HG03095 (cell line): Measurements from ENCODE around the gene EVL.

Experiments used
- ATAC-seq: cut with Tn5 transposase; IDR thresholded peaks from one replicate; pipeline ENCODE4 v1.9.1; 2021; ENCODE audit warnings: moderate library complexity; ENCODE audit not compliant: unreplicated experiment

The EVL gene

GRCh38 chr14:100064335-100065092, 708 bp upstream of the EVL start:
- peak; percentile 9 for ATAC-seq

GRCh38 chr14:100065942-100066574, 836 bp downstream of the EVL start:
- peak; percentile 32 for ATAC-seq

GRCh38 chr14:100066962-100067361, 1.7 kb downstream of the EVL start:
- ATAC-seq: no peak

DNA sequence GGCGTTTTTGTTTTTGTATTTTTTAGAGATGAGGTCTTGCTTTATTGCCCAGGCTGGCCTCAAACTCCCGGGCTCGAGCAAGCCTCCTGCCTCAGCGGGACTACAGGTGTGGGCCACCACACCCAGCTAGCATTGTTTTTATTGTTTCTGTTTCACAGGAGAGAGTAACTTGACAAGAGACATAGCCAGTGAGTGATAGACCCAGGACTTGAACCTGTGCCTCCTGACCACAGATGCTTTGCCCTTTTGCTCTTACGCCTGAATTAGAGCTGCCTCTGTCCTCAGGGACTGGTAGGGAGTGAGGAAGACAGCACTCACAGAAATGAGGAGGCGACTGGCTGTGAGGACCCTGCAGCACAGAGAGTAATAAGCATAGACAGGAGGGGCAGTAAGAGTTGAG, 2.3 kb downstream of the EVL start:
- ATAC-seq: no peak

DNA sequence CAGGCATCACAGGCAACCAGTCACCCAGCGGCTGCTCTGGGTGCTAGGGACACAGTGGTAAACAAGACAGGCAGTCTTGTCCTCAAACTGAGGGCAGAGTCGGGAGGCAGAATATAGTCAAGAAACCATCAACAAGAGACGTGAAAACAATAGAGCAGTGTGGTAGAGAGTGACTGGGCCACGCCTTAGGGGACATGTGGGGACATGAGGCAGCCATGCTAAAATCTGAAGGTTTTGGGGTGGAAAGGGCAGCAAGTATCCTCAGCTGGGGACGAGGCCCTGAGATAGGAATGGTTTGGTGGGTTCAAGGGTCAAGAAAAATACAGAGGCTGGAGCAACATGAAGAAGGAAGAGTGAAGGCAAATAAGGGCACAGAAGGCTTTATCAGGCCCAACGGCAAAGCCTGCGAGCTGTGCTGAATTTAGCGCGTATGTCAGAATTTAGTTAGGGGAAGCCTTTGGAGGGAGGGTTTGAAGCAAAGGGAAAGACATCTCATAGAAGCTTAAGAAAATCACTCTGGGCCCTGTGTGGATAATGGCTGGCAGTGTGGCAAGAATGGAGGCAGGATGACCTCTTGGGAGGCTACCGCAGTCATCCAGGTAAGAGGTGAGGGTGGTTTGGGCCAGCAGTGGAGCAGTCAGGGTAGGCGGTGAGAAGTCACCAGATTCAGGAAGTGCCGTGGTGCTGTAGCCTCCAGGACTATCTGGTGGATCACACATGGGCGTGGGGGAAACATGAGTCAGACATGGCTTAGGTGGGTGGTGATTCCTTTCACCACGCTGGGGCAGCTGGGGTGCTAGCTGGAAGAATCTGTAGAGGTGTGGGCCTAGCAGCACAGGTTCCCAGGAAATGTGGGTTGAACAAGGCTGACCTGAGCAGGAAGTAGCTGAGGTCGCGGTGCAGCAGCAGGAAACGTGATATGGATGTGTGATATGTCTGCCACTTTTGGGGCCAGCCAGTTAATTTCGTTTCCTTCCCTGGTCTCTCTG, 3.0 kb downstream of the EVL start:
- ATAC-seq: peak; percentile 30

GRCh38 chr14:100069161-100069800, 4.1 kb downstream of the EVL start:
- ATAC-seq: no peak

DNA sequence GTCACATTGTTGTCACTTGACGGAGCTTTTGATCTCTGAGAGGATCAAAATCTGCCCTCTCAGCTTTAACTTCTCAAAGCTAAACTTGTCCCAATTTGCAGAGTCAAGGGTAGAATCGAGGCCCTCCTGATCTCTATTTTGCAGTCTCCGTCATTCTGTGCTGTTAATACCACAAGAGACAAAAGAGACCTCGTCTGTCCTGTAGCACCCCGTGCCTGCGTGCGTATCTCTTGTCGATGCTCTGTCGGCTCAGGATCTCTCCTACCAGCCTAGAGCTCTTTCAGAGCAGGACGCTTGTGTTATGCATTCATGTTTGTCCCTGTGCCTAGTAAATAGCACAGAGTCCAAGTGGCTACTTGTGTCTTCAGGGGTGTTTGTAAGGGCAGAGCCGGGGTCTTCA, 5.1 kb downstream of the EVL start:
- no peak for ATAC-seq

- no peak for ATAC-seq
Observed at GRCh38 chr14:100071545-100071944, 6.3 kb downstream of the EVL start.

GRCh38 chr14:100072783-100073346, 7.6 kb downstream of the EVL start:
- no peak for ATAC-seq

GRCh38 chr14:100073576-100074430, 8.6 kb downstream of the EVL start:
- ATAC-seq: no peak

- ATAC-seq: no peak
Observed at GRCh38 chr14:100074431-100075100, 9.3 kb downstream of the EVL start.

- ATAC-seq: no peak
Observed at GRCh38 chr14:100075681-100076080, 10.5 kb downstream of the EVL start.

DNA sequence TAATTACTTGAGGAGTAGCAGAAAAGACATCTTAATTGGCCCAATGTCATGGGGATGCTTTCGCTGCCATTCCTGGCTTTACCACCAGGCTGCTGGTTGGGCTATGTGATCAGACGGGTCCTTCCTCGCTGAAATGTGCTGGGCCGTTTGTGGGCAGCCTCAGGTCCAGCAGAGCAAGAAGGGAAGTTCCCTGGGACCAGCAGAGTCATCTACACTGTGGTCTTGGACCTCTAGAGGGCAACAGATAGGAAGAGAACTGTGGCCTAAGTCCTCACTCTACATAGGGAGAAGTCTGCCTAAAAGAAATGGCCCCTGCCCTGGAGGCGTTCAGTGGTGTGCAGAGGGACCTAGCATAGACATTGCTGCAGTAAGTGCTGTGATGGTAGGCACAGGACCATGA, 10.9 kb downstream of the EVL start:
- peak; percentile 41 for ATAC-seq

- ATAC-seq: no peak
Observed at GRCh38 chr14:100076606-100077005, 11.4 kb downstream of the EVL start.

DNA sequence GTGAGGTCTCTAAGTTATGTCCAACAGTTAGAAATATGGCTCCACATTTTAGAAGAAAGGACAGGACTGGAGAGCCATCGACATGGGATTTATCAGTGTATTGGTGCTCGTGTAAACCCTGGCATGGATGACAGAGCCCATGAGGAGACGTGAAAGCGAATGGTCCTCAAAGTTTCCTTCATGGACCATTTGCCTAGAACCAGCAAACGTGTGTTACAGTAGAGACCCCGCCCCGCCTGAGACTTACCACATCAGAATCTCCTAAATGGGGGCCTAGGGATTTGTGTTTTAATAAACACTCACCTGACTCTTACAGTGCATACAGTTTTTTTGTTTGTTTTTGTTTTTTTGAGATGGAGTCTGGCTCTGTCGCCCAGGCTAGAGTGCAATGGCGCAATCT, 12.2 kb downstream of the EVL start:
- ATAC-seq: no peak

GRCh38 chr14:100078216-100078803, 13.1 kb downstream of the EVL start:
- ATAC-seq: no peak

DNA sequence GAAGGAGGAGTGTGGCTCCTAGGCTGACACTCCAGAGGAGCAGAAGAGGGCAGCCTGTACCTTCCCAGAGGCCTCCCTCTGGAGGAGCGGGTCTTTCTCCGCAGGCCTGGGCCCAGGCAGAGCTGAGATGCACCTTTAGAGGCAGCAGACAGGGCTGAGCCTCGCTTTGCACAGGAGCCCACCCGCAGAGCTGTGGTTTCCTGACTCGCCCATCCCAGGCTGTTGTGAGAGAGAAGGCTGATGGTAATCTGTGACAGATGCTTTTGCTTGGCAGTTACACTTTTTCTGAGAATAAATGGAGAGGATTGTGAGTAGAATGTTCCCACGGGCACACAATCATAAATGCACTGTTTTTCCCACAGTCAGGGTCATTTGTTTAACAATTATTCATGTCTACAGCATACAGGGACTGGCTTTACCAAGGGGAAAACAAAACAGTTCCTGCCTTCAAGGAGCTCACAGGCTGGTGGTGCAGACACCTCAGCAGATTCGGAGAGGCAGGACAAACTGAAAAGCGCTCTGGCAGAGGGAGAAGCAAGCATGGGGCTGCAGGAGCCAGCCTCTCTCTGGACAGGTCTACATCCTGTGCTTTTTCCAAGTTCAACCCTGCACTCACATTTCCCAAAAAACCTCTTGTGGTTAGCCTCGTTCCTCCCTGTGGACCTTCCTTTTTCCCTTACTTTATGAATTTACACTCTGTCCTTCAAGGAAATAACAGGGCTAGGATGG, 13.9 kb downstream of the EVL start:
- peak; percentile 66 for ATAC-seq

DNA sequence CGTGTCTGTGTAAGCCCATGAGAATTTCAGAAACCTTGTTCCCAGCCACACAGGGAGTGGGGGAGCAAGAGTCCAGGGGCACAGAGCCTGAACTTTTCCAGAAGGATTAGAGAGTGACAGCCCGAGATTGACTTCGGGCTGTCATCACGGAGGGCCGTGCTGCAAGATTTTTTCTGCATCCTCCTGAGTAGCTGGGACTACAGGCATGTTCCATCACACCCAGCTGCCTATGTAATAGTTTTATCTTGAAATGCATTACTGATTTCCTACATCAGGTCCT, 14.4 kb downstream of the EVL start:
- no peak for ATAC-seq
